Neural progenitor cell (in vitro differentiated cells): ENCODE measurements around the gene STMP1. TPM values are rescaled to one million over a fixed set of nuclear protein-coding genes. Genes with fewer than 3 reads are reported as not detected.

Experiments used
- DNase-seq: peaks from one replicate; pipeline ENCODE4 v3.0.0-alpha.2; 2016; ENCODE audit warnings: low spot score
- H2AFZ ChIP-seq: fragments of 200-600 bp; sonication (generic); replicated peaks from 2 replicates; pipeline ENCODE4 v1.6.1; 2016; ENCODE audit warnings: antibody characterized with exemption
- H3F3A ChIP-seq: fragments of 200-600 bp; sonication (generic); 2 replicates; pipeline ENCODE4 v1.6.1; 2016; ENCODE audit warnings: antibody characterized with exemption, low read depth
- H3K27ac ChIP-seq: fragments of 200-600 bp; sonication (generic); 2 replicates; pipeline ENCODE4 v1.5.1; 2016; ENCODE audit warnings: mild to moderate bottlenecking
- H3K27me3 ChIP-seq: fragments of 200-600 bp; sonication (generic); 2 replicates; pipeline ENCODE4 v1.6.1; 2016; ENCODE audit warnings: mild to moderate bottlenecking, moderate library complexity
- H3K36me3 ChIP-seq: fragments of 200-600 bp; sonication (generic); 2 replicates; pipeline ENCODE4 v1.5.1; 2016
- H3K4me1 ChIP-seq: fragments of 200-600 bp; sonication (generic); 2 replicates; pipeline ENCODE4 v1.6.1; 2016; ENCODE audit warnings: mixed run types
- H3K4me2 ChIP-seq: fragments of 200-600 bp; sonication (generic); 2 replicates; pipeline ENCODE4 v1.6.1; 2016
- H3K4me3 ChIP-seq: fragments of 200-600 bp; sonication (generic); 2 replicates; pipeline ENCODE4 v1.5.1; 2016
- H3K79me2 ChIP-seq: fragments of 200-600 bp; sonication (generic); 2 replicates; pipeline ENCODE4 v1.6.1; 2016; ENCODE audit warnings: low read depth
- H3K9ac ChIP-seq: fragments of 200-600 bp; sonication (generic); 2 replicates; pipeline ENCODE4 v1.6.1; 2016
- H3K9me3 ChIP-seq: fragments of 200-600 bp; sonication (generic); 2 replicates; pipeline ENCODE4 v1.5.1; 2016; ENCODE audit warnings: low read depth
- H4K20me1 ChIP-seq: fragments of 200-600 bp; sonication (generic); 2 replicates; pipeline ENCODE4 v1.6.1; 2016; ENCODE audit warnings: low read depth
- H3K27ac Mint-ChIP-seq: 3 replicates; pipeline ENCODE4 v1.8.0; 2021; ENCODE audit warnings: mixed read lengths
- H3K27me3 Mint-ChIP-seq: 2 replicates; pipeline ENCODE4 v1.8.0; 2022; ENCODE audit warnings: low read depth, mild to moderate bottlenecking, inconsistent platforms, moderate library complexity, mixed read lengths; ENCODE audit not compliant: insufficient read depth
- H3K36me3 Mint-ChIP-seq: 3 replicates; pipeline ENCODE4 v1.8.0; 2021; ENCODE audit warnings: mixed read lengths
- H3K4me1 Mint-ChIP-seq: 3 replicates; pipeline ENCODE4 v1.8.0; 2021; ENCODE audit warnings: mixed read lengths
- H3K4me3 Mint-ChIP-seq: 3 replicates; pipeline ENCODE4 v1.8.0; 2021; ENCODE audit warnings: mild to moderate bottlenecking, moderate library complexity, mixed read lengths
- H3K9me3 Mint-ChIP-seq: 3 replicates; pipeline ENCODE4 v1.8.0; 2020; ENCODE audit warnings: mixed read lengths
- CTCF ChIP-seq: fragments of 200-600 bp; sonication (generic); IDR thresholded peaks from 2 replicates; pipeline ENCODE4 v1.5.1; 2017; ENCODE audit warnings: antibody characterized with exemption, mild to moderate bottlenecking
- EZH2 ChIP-seq: fragments of 200-600 bp; sonication (generic); IDR thresholded peaks from 2 replicates; pipeline ENCODE4 v1.6.1; 2017; ENCODE audit warnings: antibody characterized with exemption, mild to moderate bottlenecking, moderate library complexity
- EZH2phosphoT487 ChIP-seq: fragments of 200-600 bp; sonication (generic); IDR thresholded peaks from 2 replicates; pipeline ENCODE4 v1.6.1; 2017; ENCODE audit warnings: antibody characterized with exemption
- total RNA-seq: library from RNA; depleted of rRNA; stranded (reverse); fragments of >200 nt; gene quantifications from 2 replicates; pipeline ENCODE4 v1.2.3, GENCODE V29; 2015; ENCODE audit warnings: low replicate concordance

Gene STMP1
- total RNA-seq, 1 donor from 2014 or later = 30.4 TPM

- H3K27ac ChIP-seq = no peak overlapping the region
- Mint-ChIP-seq H3K27me3 (no peaks in the 10 kb centered on the region), H3K4me1 (peaks cover 2% of the 10 kb centered on the region), H3K36me3 (peaks cover 17% of the 10 kb centered on the region), H3K9me3 (no peaks in the 10 kb centered on the region), H3K27ac (no peak overlapping the region), H3K4me3 (no peak overlapping the region)
- TF ChIP-seq EZH2 (no peak), EZH2phosphoT487 (no peak), CTCF (no peak)
- no peak overlapping the region for H3K9ac ChIP-seq
- H3K36me3 ChIP-seq = no peaks in the 10 kb centered on the region
- DNase-seq = no peak
- no peak overlapping the region for H2AFZ ChIP-seq
- no peak overlapping the region for H3K4me2 ChIP-seq
- H3K27me3 ChIP-seq = no peaks in the 10 kb centered on the region
- H3F3A ChIP-seq = no peaks in the 10 kb centered on the region
- H3K4me3 ChIP-seq = no peak overlapping the region
- H3K9me3 ChIP-seq = no peaks in the 10 kb centered on the region
- H3K4me1 ChIP-seq = no peaks in the 10 kb centered on the region
- H3K79me2 ChIP-seq = no peaks in the 10 kb centered on the region
- H4K20me1 ChIP-seq = no peaks in the 10 kb centered on the region
Measured at GRCh38 chr7:135684136-135684535, 21.8 kb downstream of the STMP1 start.

- Histone ChIP-seq H3K9me3 (no peaks in the 10 kb centered on the region), H3K79me2 (no peaks in the 10 kb centered on the region), H3K9ac (no peak overlapping the region), H4K20me1 (no peaks in the 10 kb centered on the region), H3F3A (no peaks in the 10 kb centered on the region), H3K36me3 (no peaks in the 10 kb centered on the region), H3K4me1 (no peaks in the 10 kb centered on the region), H3K4me3 (no peak overlapping the region), H3K27ac (no peak overlapping the region), H3K4me2 (no peak overlapping the region), H2AFZ (no peak overlapping the region), H3K27me3 (no peaks in the 10 kb centered on the region)
- H3K9me3 Mint-ChIP-seq = no peaks in the 10 kb centered on the region
- H3K4me1 Mint-ChIP-seq = peaks cover 2% of the 10 kb centered on the region
- no peak overlapping the region for H3K4me3 Mint-ChIP-seq
- no peaks in the 10 kb centered on the region for H3K27me3 Mint-ChIP-seq
- H3K27ac Mint-ChIP-seq = no peak overlapping the region
- TF ChIP-seq CTCF = no peak
- peaks cover 18% of the 10 kb centered on the region for H3K36me3 Mint-ChIP-seq
- DNase-seq = no peak
Measured at GRCh38 chr7:135684699-135685098, 22.4 kb downstream of the STMP1 start.

DNA sequence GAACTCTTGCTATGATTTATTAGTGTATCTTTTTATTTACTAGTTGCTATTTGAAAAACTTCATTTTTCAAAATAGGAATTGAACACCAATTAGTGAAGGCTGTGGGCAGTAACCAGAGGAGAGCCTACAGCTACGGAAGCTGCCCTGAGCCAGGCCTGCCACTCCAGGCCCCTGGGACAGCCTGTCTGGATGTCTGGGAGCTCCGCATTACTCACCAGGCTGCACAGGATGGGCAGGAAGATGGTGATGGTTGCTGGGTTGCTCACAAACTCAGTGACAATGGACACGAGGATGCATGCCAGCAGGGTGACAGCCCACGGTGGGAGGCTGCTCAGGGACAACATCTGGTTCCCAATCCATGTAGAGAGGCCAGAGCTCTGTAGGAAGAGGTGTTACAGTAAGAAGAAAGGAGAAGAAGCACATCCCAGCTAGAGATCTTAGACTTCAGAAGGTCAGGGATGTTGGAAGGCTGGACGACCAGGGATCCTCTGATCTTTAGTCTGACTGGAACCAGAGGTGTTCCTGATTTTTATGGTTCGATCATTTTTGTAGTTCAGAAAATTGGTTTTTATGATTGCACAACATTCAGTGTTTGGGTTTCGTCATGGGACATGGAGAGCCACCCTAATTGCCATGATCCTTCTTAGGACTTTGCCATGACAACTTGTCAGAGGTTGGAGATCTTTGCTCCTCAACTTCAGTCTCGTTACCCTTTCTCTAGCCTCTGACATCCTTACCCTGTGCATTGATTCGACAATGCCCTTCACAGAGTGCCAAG lies 23.2 kb downstream of the STMP1 start:
- no peak overlapping the region for H2AFZ ChIP-seq
- no peaks in the 10 kb centered on the region for H3K9me3 ChIP-seq
- H4K20me1 ChIP-seq = no peaks in the 10 kb centered on the region
- peaks cover 2% of the 10 kb centered on the region for H3K4me1 Mint-ChIP-seq
- no peak overlapping the region for H3K9ac ChIP-seq
- TF ChIP-seq EZH2 (no peak), CTCF (no peak), EZH2phosphoT487 (no peak)
- no peak overlapping the region for H3K4me3 Mint-ChIP-seq
- no peak overlapping the region for H3K4me3 ChIP-seq
- H3K9me3 Mint-ChIP-seq = no peaks in the 10 kb centered on the region
- no peaks in the 10 kb centered on the region for H3K79me2 ChIP-seq
- H3K4me2 ChIP-seq = no peak overlapping the region
- H3F3A ChIP-seq = no peaks in the 10 kb centered on the region
- no peak overlapping the region for H3K27ac ChIP-seq
- no peaks in the 10 kb centered on the region for H3K27me3 ChIP-seq
- H3K27ac Mint-ChIP-seq = no peak overlapping the region
- no peak for DNase-seq
- no peaks in the 10 kb centered on the region for H3K27me3 Mint-ChIP-seq
- peaks cover 20% of the 10 kb centered on the region for H3K36me3 Mint-ChIP-seq
- H3K36me3 ChIP-seq = no peaks in the 10 kb centered on the region
- no peaks in the 10 kb centered on the region for H3K4me1 ChIP-seq
